ENCODE data around the gene ACTR3C.

The ACTR3C gene

GRCh38 chr7:150322833-150323681 lies at the start of gene ACTR3C, which contains the start of gene LRRC61:
Gene ACTR3C (minus strand): TSS chr7:150323545. CDS start chr7:150295296, 28,249 bp downstream.
Gene LRRC61 (plus strand): TSS chr7:150323355. CDS start chr7:150336862, 13,507 bp downstream.
- DNase-seq, result peak; percentile 68 to 72

- DNase-seq, result no peak
These were observed 49.1 kb upstream of the ACTR3C start for GRCh38 chr7:150372271-150373048.

GRCh38 chr7:150371996-150372270 lies 48.6 kb upstream of the ACTR3C start:
- no peak for DNase-seq

- no peak for DNase-seq
These were observed 48.0 kb upstream of the ACTR3C start for GRCh38 chr7:150371131-150371995.

GRCh38 chr7:150370612-150371071 lies 47.3 kb upstream of the ACTR3C start:
- DNase-seq, result no peak

GRCh38 chr7:150369748-150370501 lies 46.6 kb upstream of the ACTR3C start:
- no peak for DNase-seq

GRCh38 chr7:150368884-150369747 lies 45.8 kb upstream of the ACTR3C start:
- DNase-seq, result peak; percentile 51 to 54

GRCh38 chr7:150368096-150368883 lies 44.9 kb upstream of the ACTR3C start, which contains the start of gene REPIN1:
Gene REPIN1 (plus strand): TSS chr7:150368822. CDS start chr7:150369712, 890 bp downstream.
- peak; percentile 84 to 89 for DNase-seq

GRCh38 chr7:150367677-150368095 lies 44.3 kb upstream of the ACTR3C start:
- no peak for DNase-seq

- DNase-seq, result no peak
These were observed 42.5 kb upstream of the ACTR3C start for GRCh38 chr7:150365673-150366398.

- DNase-seq, result no peak
These were observed 41.8 kb upstream of the ACTR3C start for GRCh38 chr7:150365194-150365593.

- DNase-seq, result no peak
These were observed 40.5 kb upstream of the ACTR3C start for GRCh38 chr7:150363872-150364271.

- DNase-seq, result no peak
These were observed 40.0 kb upstream of the ACTR3C start for GRCh38 chr7:150363370-150363769.

- DNase-seq, result no peak
These were observed 38.7 kb upstream of the ACTR3C start for GRCh38 chr7:150361807-150362621.

- no peak for DNase-seq
These were observed 38.1 kb upstream of the ACTR3C start for GRCh38 chr7:150361402-150361801.

GRCh38 chr7:150360363-150361058 lies 37.2 kb upstream of the ACTR3C start:
- DNase-seq, result no peak

GRCh38 chr7:150359622-150360362 lies 36.4 kb upstream of the ACTR3C start:
- no peak for DNase-seq

Measured in activated CD4-positive, alpha-beta T cell treated with anti-CD3 and anti-CD28 coated beads, Interleukin-2, amount 50 U/mL, for 48 hours (primary cell).